SU-DHL-6 (cell line): ENCODE results near the gene RNF227.

Source experiments
- H2AFZ ChIP-seq: fragments of 200-600 bp; sonication (generic); 2 replicates; pipeline ENCODE4 v1.6.1; 2014; ENCODE audit warnings: low read depth, mild to moderate bottlenecking, moderate library complexity, mixed read lengths, antibody characterized with exemption, low read length; ENCODE audit not compliant: severe bottlenecking
- H3F3A ChIP-seq: fragments of 200-600 bp; shearing (Covaris generic); 2 replicates; pipeline ENCODE4 v1.6.0; 2016; ENCODE audit warnings: antibody characterized with exemption, mild to moderate bottlenecking; ENCODE audit not compliant: insufficient read depth
- H3K27ac ChIP-seq: fragments of 200-600 bp; sonication (generic); 2 replicates; pipeline ENCODE4 v1.5.1; 2016; ENCODE audit warnings: low read depth, mild to moderate bottlenecking, low read length, moderate library complexity, mixed read lengths
- H3K27me3 ChIP-seq: fragments of 200-600 bp; sonication (generic), shearing (Covaris generic); 2 replicates; pipeline ENCODE4 v1.6.0; 2014; ENCODE audit warnings: mild to moderate bottlenecking, low read length
- H3K36me3 ChIP-seq: fragments of 200-600 bp; sonication (generic); 2 replicates; pipeline ENCODE4 v1.6.1; 2014; ENCODE audit warnings: mild to moderate bottlenecking, low read length, mixed read lengths
- H3K4me2 ChIP-seq: fragments of 300-600, 200-600 bp; shearing (Covaris generic), sonication (generic); 2 replicates; pipeline ENCODE4 v1.6.0; 2014; ENCODE audit warnings: low read length, low read depth, mild to moderate bottlenecking; ENCODE audit not compliant: poor library complexity, severe bottlenecking
- H3K4me3 ChIP-seq: fragments of 200-600 bp; sonication (generic); 2 replicates; pipeline ENCODE4 v1.5.1; 2014; ENCODE audit warnings: antibody characterized with exemption, low read length, mild to moderate bottlenecking, mixed read lengths; ENCODE audit not compliant: insufficient read depth, poor library complexity, severe bottlenecking
- H3K79me2 ChIP-seq: fragments of 200-600 bp; sonication (generic); 2 replicates; pipeline ENCODE4 v1.6.1; 2014; ENCODE audit warnings: mild to moderate bottlenecking, low read length, moderate library complexity; ENCODE audit not compliant: insufficient read depth
- H3K9ac ChIP-seq: fragments of 200-600 bp; sonication (generic); 2 replicates; pipeline ENCODE4 v1.7.0; 2014; ENCODE audit warnings: mild to moderate bottlenecking, low read length
- H3K9me2 ChIP-seq: fragments of 200-600 bp; sonication (generic); replicated peaks from 2 replicates; pipeline ENCODE4 v1.6.1; 2014; ENCODE audit warnings: low read length; ENCODE audit not compliant: insufficient read depth
- H3K9me3 ChIP-seq: fragments of 200-600 bp; sonication (generic); 2 replicates; pipeline ENCODE4 v1.6.1; 2014; ENCODE audit warnings: low read length, mixed read lengths; ENCODE audit not compliant: insufficient read depth
- H4K20me1 ChIP-seq: fragments of 200-600 bp; sonication (generic); 2 replicates; pipeline ENCODE4 v1.6.1; 2014; ENCODE audit warnings: low read depth, mild to moderate bottlenecking, antibody characterized with exemption, low read length, moderate library complexity, mixed read lengths
- EZH2phosphoT487 ChIP-seq: fragments of 200-600 bp; sonication (generic), shearing (Covaris generic); conservative IDR thresholded peaks from 2 replicates; pipeline ENCODE4 v1.6.1; 2018; ENCODE audit warnings: mild to moderate bottlenecking, antibody characterized with exemption, low read length, moderate library complexity, mixed read lengths
- TF ChIP-seq, protein P1 (sequence below): fragments of 200-600 bp; sonication (generic); IDR thresholded peaks from one replicate; pipeline ENCODE4 v1.5.1; 2017; ENCODE audit warnings: antibody characterized with exemption, mild to moderate bottlenecking, low read length, moderate library complexity; ENCODE audit not compliant: insufficient read depth, poor library complexity, severe bottlenecking

Gene RNF227

GRCh38 chr17:7951143-7951792, 35.2 kb upstream of the RNF227 start:
- Histone ChIP-seq H3K9me3 (no peaks in the 10 kb centered on the region), H3F3A (peaks cover 3% of the 10 kb centered on the region; the same call in 1 of the 2 replicates), H3K4me3 (no peak overlapping the region), H3K36me3 (peaks cover 11% of the 10 kb centered on the region; the same call in 1 of the 2 replicates), H3K9me2 (no peaks in the 10 kb centered on the region), H3K27ac (no peak overlapping the region), H2AFZ (no peak overlapping the region), H4K20me1 (no peaks in the 10 kb centered on the region), H3K27me3 (no peaks in the 10 kb centered on the region), H3K79me2 (no peaks in the 10 kb centered on the region), H3K9ac (no peak overlapping the region), H3K4me2 (no peak overlapping the region)
- no peak for TF ChIP-seq EZH2phosphoT487
- TF ChIP-seq, protein P1, sequence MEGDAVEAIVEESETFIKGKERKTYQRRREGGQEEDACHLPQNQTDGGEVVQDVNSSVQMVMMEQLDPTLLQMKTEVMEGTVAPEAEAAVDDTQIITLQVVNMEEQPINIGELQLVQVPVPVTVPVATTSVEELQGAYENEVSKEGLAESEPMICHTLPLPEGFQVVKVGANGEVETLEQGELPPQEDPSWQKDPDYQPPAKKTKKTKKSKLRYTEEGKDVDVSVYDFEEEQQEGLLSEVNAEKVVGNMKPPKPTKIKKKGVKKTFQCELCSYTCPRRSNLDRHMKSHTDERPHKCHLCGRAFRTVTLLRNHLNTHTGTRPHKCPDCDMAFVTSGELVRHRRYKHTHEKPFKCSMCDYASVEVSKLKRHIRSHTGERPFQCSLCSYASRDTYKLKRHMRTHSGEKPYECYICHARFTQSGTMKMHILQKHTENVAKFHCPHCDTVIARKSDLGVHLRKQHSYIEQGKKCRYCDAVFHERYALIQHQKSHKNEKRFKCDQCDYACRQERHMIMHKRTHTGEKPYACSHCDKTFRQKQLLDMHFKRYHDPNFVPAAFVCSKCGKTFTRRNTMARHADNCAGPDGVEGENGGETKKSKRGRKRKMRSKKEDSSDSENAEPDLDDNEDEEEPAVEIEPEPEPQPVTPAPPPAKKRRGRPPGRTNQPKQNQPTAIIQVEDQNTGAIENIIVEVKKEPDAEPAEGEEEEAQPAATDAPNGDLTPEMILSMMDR = no peak

GRCh38 chr17:7950578-7950977, 34.5 kb upstream of the RNF227 start:
- peaks cover 3% of the 10 kb centered on the region; the same call in 1 of the 2 replicates for H3F3A ChIP-seq
- no peak overlapping the region for H2AFZ ChIP-seq
- no peaks in the 10 kb centered on the region for H3K9me3 ChIP-seq
- no peak overlapping the region for H3K4me3 ChIP-seq
- no peaks in the 10 kb centered on the region for H3K27me3 ChIP-seq
- H4K20me1 ChIP-seq = no peaks in the 10 kb centered on the region
- no peak overlapping the region for H3K27ac ChIP-seq
- peaks cover 11% of the 10 kb centered on the region; the same call in 1 of the 2 replicates for H3K36me3 ChIP-seq
- no peak overlapping the region for H3K4me2 ChIP-seq
- no peaks in the 10 kb centered on the region for H3K79me2 ChIP-seq
- H3K9ac ChIP-seq = no peak overlapping the region
- no peaks in the 10 kb centered on the region for H3K9me2 ChIP-seq
- TF ChIP-seq, protein P1 = no peak
- TF ChIP-seq EZH2phosphoT487 = no peak

DNA sequence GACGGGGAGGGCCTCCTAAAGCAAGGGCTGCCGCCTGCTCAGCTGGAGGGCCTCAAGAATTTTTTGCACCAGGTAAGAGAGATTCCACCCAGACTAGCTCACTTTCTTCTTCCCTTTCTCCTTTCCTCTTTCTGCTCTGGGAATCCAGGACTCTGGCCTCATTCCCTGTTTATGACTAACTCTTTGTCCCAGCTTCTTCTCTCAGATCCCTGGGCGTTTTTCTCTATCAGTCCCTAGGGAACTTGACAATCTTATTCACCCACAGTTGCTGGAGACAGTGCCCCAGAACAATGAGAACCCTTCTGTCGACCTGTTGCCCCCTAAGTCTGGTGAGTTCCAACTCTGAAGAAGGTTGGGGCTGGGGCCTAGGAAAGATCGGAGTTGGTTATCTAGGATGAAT, 31.6 kb upstream of the RNF227 start:
- H4K20me1 ChIP-seq = no peaks in the 10 kb centered on the region
- no peaks in the 10 kb centered on the region for H3K9me3 ChIP-seq
- no peaks in the 10 kb centered on the region for H3K79me2 ChIP-seq
- H2AFZ ChIP-seq = no peak overlapping the region
- H3K4me3 ChIP-seq = no peak overlapping the region
- H3K9me2 ChIP-seq = no peaks in the 10 kb centered on the region
- H3K36me3 ChIP-seq = peaks cover 11% of the 10 kb centered on the region; the same call in 1 of the 2 replicates
- no peak overlapping the region for H3K9ac ChIP-seq
- no peak overlapping the region for H3K4me2 ChIP-seq
- H3F3A ChIP-seq = peaks cover 3% of the 10 kb centered on the region; the same call in 1 of the 2 replicates
- TF ChIP-seq EZH2phosphoT487 = no peak
- TF ChIP-seq, protein P1 = no peak
- H3K27me3 ChIP-seq = no peaks in the 10 kb centered on the region
- H3K27ac ChIP-seq = no peak overlapping the region
